PFSK-1 (cell line): ENCODE measurements around the gene POLR3E.

Experiments used
- FOXP2 ChIP-seq: optimal IDR thresholded peaks from 2 replicates; pipeline ENCODE3; 2011; ENCODE audit warnings: borderline replicate concordance, control low read depth, inconsistent platforms; ENCODE audit not compliant: insufficient read depth; ENCODE audit errors: extremely low read length, extremely low read depth
- POLR2AphosphoS5 ChIP-seq: IDR thresholded peaks from 2 replicates; pipeline ENCODE4 v1.6.1; 2012; ENCODE audit warnings: low read depth, mild to moderate bottlenecking, control low read depth, low read length, moderate library complexity
- SIN3A ChIP-seq: IDR thresholded peaks from 2 replicates; pipeline ENCODE4 v1.6.1; 2012; ENCODE audit warnings: mild to moderate bottlenecking, low read length, moderate library complexity, borderline replicate concordance; ENCODE audit not compliant: insufficient read depth
- TAF1 ChIP-seq: IDR thresholded peaks from 2 replicates; pipeline ENCODE4 v1.6.1; 2012; ENCODE audit warnings: low read length, control low read depth, borderline replicate concordance; ENCODE audit not compliant: insufficient read depth
- TF ChIP-seq, protein P1 (sequence below), 2 experiments: IDR thresholded peaks; 2 replicates each; pipeline versions ENCODE4 v1.6.1 to v1.8.0; 2011 to 2012; ENCODE audit warnings: low read depth in 2 of 2, low read length in 2 of 2, control low read depth in 1 of 2, inconsistent platforms in 1 of 2, mild to moderate bottlenecking in 1 of 2, moderate library complexity in 1 of 2; ENCODE audit not compliant: insufficient read depth in 1 of 2

DNA sequence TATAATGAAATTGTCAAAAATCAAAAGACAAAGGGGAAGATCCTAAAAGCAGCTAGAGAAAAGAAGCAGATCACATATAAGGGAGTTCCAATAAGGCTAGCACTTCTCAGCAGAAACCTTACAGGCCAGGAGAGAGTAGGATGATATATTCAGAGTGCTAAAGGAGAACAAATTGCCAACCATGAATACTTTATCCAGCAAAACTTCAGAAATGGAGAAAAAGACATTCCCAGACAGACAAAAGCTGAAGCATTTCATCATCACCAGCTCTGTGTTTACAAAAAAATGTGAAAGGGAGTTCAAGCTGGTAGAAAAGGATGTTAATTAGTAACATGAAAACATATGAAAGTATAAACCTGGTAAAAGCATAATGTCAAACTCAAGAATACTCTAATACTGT, 39.8 kb downstream of the POLR3E start:
- TF ChIP-seq, protein P1, sequence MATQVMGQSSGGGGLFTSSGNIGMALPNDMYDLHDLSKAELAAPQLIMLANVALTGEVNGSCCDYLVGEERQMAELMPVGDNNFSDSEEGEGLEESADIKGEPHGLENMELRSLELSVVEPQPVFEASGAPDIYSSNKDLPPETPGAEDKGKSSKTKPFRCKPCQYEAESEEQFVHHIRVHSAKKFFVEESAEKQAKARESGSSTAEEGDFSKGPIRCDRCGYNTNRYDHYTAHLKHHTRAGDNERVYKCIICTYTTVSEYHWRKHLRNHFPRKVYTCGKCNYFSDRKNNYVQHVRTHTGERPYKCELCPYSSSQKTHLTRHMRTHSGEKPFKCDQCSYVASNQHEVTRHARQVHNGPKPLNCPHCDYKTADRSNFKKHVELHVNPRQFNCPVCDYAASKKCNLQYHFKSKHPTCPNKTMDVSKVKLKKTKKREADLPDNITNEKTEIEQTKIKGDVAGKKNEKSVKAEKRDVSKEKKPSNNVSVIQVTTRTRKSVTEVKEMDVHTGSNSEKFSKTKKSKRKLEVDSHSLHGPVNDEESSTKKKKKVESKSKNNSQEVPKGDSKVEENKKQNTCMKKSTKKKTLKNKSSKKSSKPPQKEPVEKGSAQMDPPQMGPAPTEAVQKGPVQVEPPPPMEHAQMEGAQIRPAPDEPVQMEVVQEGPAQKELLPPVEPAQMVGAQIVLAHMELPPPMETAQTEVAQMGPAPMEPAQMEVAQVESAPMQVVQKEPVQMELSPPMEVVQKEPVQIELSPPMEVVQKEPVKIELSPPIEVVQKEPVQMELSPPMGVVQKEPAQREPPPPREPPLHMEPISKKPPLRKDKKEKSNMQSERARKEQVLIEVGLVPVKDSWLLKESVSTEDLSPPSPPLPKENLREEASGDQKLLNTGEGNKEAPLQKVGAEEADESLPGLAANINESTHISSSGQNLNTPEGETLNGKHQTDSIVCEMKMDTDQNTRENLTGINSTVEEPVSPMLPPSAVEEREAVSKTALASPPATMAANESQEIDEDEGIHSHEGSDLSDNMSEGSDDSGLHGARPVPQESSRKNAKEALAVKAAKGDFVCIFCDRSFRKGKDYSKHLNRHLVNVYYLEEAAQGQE (IDR thresholded peaks at IDR 0.05; ENCODE audit: insufficient read depth in 1 of 2, low read depth in 2 of 2, low read length in 2 of 2), result no peak
- TF ChIP-seq POLR2AphosphoS5 (no peak), SIN3A (no peak), TAF1 (no peak), FOXP2 (no peak)
